LNCaP clone FGC (cell line): ENCODE data around the gene MAP4K4.

Source experiments
- DNase-seq: peaks from one replicate; pipeline ENCODE4 v3.0.0-alpha.2; 2011; ENCODE audit warnings: low read depth
- H3K4me3 ChIP-seq: 2 replicates; pipeline ENCODE4 v1.5.1; 2011; ENCODE audit warnings: mild to moderate bottlenecking, low read depth, low read length, control low read depth
- CTCF ChIP-seq: IDR thresholded peaks from 2 replicates; pipeline ENCODE4 v1.5.1; 2012; ENCODE audit warnings: mild to moderate bottlenecking; ENCODE audit not compliant: control insufficient read depth, insufficient read depth; ENCODE audit errors: extremely low read depth

Gene MAP4K4

GRCh38 chr2:101828257-101828656, 130.8 kb downstream of the MAP4K4 start:
- DNase-seq = no peak
- no peak overlapping the region for H3K4me3 ChIP-seq
- TF ChIP-seq CTCF = no peak

- TF ChIP-seq CTCF = no peak
- no peak overlapping the region for H3K4me3 ChIP-seq
- no peak for DNase-seq
These were observed 131.3 kb downstream of the MAP4K4 start for GRCh38 chr2:101828673-101829334.

GRCh38 chr2:101829429-101829828, 131.9 kb downstream of the MAP4K4 start:
- DNase-seq = peak; percentile 69
- no peak overlapping the region for H3K4me3 ChIP-seq
- no peak for TF ChIP-seq CTCF

GRCh38 chr2:101830146-101830545, 132.6 kb downstream of the MAP4K4 start:
- H3K4me3 ChIP-seq = no peak overlapping the region
- TF ChIP-seq CTCF = no peak
- no peak for DNase-seq

GRCh38 chr2:101830555-101830954, 133.0 kb downstream of the MAP4K4 start:
- no peak for DNase-seq
- no peak overlapping the region for H3K4me3 ChIP-seq
- TF ChIP-seq CTCF = no peak

- no peak overlapping the region for H3K4me3 ChIP-seq
- DNase-seq = peak; percentile 58
- peak; percentile 59 for TF ChIP-seq CTCF
These were observed 133.9 kb downstream of the MAP4K4 start for GRCh38 chr2:101831351-101831865.

- no peak overlapping the region for H3K4me3 ChIP-seq
- TF ChIP-seq CTCF = peak; percentile 29
- DNase-seq = peak; percentile 67
These were observed 134.6 kb downstream of the MAP4K4 start for GRCh38 chr2:101832114-101832513.
